Small intestine (tissue), 7 donors: ENCODE data around the gene PTPN22. TPM values are rescaled to one million over a fixed set of nuclear protein-coding genes. Genes with fewer than 3 reads are reported as not detected.

Source experiments
- DNase-seq, 2 donors: peaks; one replicate each; pipeline versions ENCODE4 v3.0.0 to v3.0.0-alpha.2; 2013
- FAIRE-seq: peaks from 2 replicates; lab custom pipeline; 2012; peaks lifted over from hg19 to GRCh38; lab: Jason Lieb, UNC
- H3K27ac ChIP-seq, 3 donors: one replicate each; pipeline ENCODE4 v1.5.1; 2013; ENCODE audit warnings: low read length in 2 of 3, mild to moderate bottlenecking in 2 of 3, control low read depth in 1 of 3, inconsistent platforms in 1 of 3, low read depth in 1 of 3, moderate library complexity in 1 of 3
- H3K27me3 ChIP-seq, 3 donors: one replicate each; pipeline ENCODE4 v1.6.1; 2013; ENCODE audit warnings: low read length in 3 of 3, inconsistent platforms in 1 of 3; ENCODE audit not compliant: control insufficient read depth in 3 of 3, insufficient read depth in 3 of 3
- H3K36me3 ChIP-seq, 3 donors: one replicate each; pipeline ENCODE4 v1.6.1; 2013; ENCODE audit warnings: low read length in 3 of 3, inconsistent platforms in 1 of 3, low read depth in 1 of 3, mild to moderate bottlenecking in 1 of 3, moderate library complexity in 1 of 3; ENCODE audit not compliant: control insufficient read depth in 3 of 3, insufficient read depth in 2 of 3
- H3K4me1 ChIP-seq, 3 donors: one replicate each; pipeline ENCODE4 v1.6.1; 2013; ENCODE audit warnings: low read length in 2 of 3, inconsistent platforms in 1 of 3, low read depth in 1 of 3, mild to moderate bottlenecking in 1 of 3, moderate library complexity in 1 of 3; ENCODE audit not compliant: control insufficient read depth in 3 of 3, insufficient read depth in 2 of 3
- H3K4me3 ChIP-seq, 3 donors: one replicate each; pipeline ENCODE4 v1.5.1; 2013; ENCODE audit warnings: low read length in 3 of 3, control low read depth in 1 of 3, inconsistent platforms in 1 of 3, low read depth in 1 of 3, mild to moderate bottlenecking in 1 of 3, moderate library complexity in 1 of 3
- H3K9me3 ChIP-seq, 2 donors: one replicate each; pipeline ENCODE4 v1.6.1; 2013; ENCODE audit warnings: low read depth in 1 of 2, low read length in 1 of 2; ENCODE audit not compliant: control insufficient read depth in 2 of 2, insufficient read depth in 1 of 2
- WGBS, 3 donors: extraction: QIAGEN DNeasy Blood & Tissue Kit; methylation state at CpG; one replicate each; pipeline ENCODE4 v1.1.7; 2013; 5-methylcytosine and 5-hydroxymethylcytosine counted together
- polyA plus RNA-seq, 4 donors: library from polyadenylated mRNA; stranded (reverse) in 3 of 4; unstranded in 1 of 4; fragments of 200-250 nt in 3 of 4; fragments of 120-200 nt in 1 of 4; gene quantifications; one replicate each; pipeline versions ENCODE4 v1.2.1 to v1.2.3, GENCODE V29; 2013
- donor health status: healthy with polysubstance abuse.
- donor health status: control.
- donor health status: control.
- donor health status: Bipolar disorder and iron deficiency.
- donor health status: healthy.

Gene PTPN22
- polyA plus RNA-seq, 4 donors: 2.0 to 20.1 (median 8.4) TPM

- DNase-seq: no peak
- H3K4me3 ChIP-seq: peak overlapping the region; percentile 60 to 83 (median 80)
- no peaks in the 10 kb centered on the region for H3K9me3 ChIP-seq
- FAIRE-seq: no peak
- peak overlapping the region in 2 of 3 donors; percentile 86 to 92 for H3K27ac ChIP-seq
- 0 to 1% (median 0%) methylated on average over 17 of the region's 17 CpGs for WGBS, 3 donors
- peaks cover 11 to 37% (median 23%) of the 10 kb centered on the region in 3 donors for H3K4me1 ChIP-seq
- H3K36me3 ChIP-seq: peaks cover 0 to 15% (median 2%) of the 10 kb centered on the region in 3 donors
- H3K27me3 ChIP-seq: no peaks in the 10 kb centered on the region
Measured at GRCh38 chr1:113905435-113905861, 33.9 kb upstream of the PTPN22 start.

GRCh38 chr1:113904674-113905434 lies 33.3 kb upstream of the PTPN22 start, which contains the start of the genes AP4B1 and DCLRE1B:
Gene AP4B1, minus strand, starts transcription at chr1:113904799. Its CDS starts 82 bp downstream, at chr1:113904717.
Gene DCLRE1B, plus strand, starts transcription at chr1:113905326. Its CDS starts 261 bp downstream, at chr1:113905587.
- FAIRE-seq: no peak
- Histone ChIP-seq H3K4me3 (peak within 1 kb of the TSS; percentile 60 to 83 (median 80)), H3K27ac (peak within 1 kb of the TSS; percentile 86 to 92 (median 91)), H3K4me1 (peaks cover 15 to 43% (median 28%) of the 10 kb centered on the region in 3 donors), H3K9me3 (no peaks in the 10 kb centered on the region), H3K36me3 (peaks cover 0 to 16% (median 7%) of the 10 kb centered on the region in 3 donors), H3K27me3 (no peaks in the 10 kb centered on the region)
- WGBS, 3 donors: 0 to 1% (median 0%) methylated on average over 59 to 67 of the region's 67 CpGs
- peak; percentile 100 for DNase-seq

- 0 to 1% (median 0%) methylated on average over 11 of the region's 11 CpGs for WGBS, 3 donors
- peaks cover 17 to 48% (median 30%) of the 10 kb centered on the region in 3 donors for H3K4me1 ChIP-seq
- FAIRE-seq: no peak
- no peaks in the 10 kb centered on the region for H3K9me3 ChIP-seq
- H3K27ac ChIP-seq: peak overlapping the region; percentile 86 to 92 (median 91)
- no peak for DNase-seq
- peak overlapping the region; percentile 13 to 80 (median 60) for H3K4me3 ChIP-seq
- peaks cover 0 to 18% (median 10%) of the 10 kb centered on the region in 3 donors for H3K36me3 ChIP-seq
- H3K27me3 ChIP-seq: no peaks in the 10 kb centered on the region
Measured at GRCh38 chr1:113904293-113904673, 32.8 kb upstream of the PTPN22 start.

DNA sequence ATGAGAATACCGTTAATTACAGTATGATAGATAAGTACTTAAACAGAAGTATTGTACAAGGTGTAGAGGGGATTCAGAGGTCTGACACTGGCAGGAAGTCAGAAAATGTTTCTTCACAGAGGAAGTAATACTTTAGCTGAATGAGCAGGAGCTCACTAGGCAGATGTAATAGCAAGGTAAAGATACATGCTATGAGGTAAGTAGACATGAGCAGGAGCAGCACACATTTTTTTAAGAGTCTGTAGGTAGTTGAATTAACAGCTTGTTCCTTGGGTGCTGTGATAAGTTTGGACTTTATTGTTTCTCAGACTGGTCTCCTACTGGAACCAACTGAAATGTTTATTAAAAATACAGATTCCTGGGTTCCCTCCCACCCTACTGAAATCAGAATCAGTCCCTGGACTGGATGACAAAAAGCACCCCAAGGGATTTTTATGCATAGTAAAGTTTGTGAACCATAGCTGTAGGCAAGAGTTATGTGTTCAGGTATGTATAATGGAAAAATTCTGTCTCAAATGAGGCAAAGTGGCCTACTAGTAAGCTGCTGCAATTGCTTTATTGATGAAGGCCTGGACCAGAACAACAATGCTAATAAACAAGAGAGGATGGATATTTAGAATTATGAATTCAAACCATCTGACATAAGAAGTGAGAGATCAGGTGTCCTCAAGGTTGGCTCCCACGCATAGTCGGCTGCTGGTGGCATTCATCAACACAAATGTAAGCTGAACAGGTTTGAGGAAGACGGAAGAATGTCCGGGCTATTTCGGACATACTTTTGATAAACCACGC lies 32.2 kb upstream of the PTPN22 start:
- 4 to 12% (median 4%) methylated on average over 7 of the region's 7 CpGs for WGBS, 3 donors
- H3K27ac ChIP-seq: peak overlapping the region; percentile 86 to 92 (median 91)
- H3K27me3 ChIP-seq: no peaks in the 10 kb centered on the region
- DNase-seq (no peak), FAIRE-seq (no peak)
- H3K36me3 ChIP-seq: peaks cover 0 to 16% (median 10%) of the 10 kb centered on the region in 3 donors
- H3K4me1 ChIP-seq: peaks cover 17 to 50% (median 34%) of the 10 kb centered on the region in 3 donors
- H3K4me3 ChIP-seq: peak overlapping the region; percentile 29 to 80 (median 60)
- no peaks in the 10 kb centered on the region for H3K9me3 ChIP-seq

DNA sequence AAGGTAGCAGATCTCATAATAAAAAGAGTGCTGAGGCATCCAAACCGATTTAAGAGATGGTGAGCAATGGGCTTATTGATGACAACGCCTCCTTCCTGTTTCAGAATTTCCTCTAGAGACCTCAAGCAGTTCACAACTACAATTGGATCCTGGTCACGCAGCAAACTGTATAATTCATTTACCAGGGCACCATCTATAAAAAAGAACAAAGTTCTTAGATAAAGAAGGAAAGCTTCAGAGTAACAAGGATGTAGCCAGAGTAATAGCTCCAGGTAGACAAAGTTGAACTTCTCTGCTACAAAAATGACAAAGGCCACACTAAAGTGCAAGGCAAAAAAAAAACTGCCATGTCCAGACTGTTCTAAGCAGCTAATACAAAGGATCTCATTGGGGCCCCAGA lies 29.7 kb upstream of the PTPN22 start:
- no peak overlapping the region for H3K4me3 ChIP-seq
- peaks cover 17 to 50% (median 31%) of the 10 kb centered on the region in 3 donors for H3K4me1 ChIP-seq
- DNase-seq (peak; percentile 74 to 91), FAIRE-seq (no peak)
- H3K36me3 ChIP-seq: peaks cover 8 to 18% (median 10%) of the 10 kb centered on the region in 3 donors
- H3K9me3 ChIP-seq: no peaks in the 10 kb centered on the region
- 6 to 59% (median 24%) methylated on average over 3 of the region's 3 CpGs for WGBS, 3 donors
- H3K27me3 ChIP-seq: no peaks in the 10 kb centered on the region
- H3K27ac ChIP-seq: peak overlapping the region; percentile 52 to 62 (median 60)

DNA sequence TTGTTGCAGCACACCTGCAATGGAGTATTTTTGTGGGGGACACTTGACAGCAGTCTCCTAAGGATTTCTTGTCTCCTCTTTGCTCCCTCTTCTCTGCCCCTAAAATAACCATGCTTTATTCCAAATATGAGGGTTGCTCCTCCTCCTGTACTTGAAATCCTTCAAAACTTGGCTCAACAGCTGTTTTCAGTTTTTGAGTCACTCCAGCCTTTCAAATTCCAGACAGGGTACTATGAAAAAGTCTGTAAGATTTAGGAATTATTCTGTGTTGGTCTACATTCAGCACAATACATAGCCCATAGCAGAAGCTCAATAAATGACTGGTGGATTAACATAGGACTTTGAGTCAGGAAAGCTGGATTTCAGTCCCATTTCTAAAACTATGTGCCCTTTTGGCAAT lies 27.6 kb upstream of the PTPN22 start:
- DNase-seq (no peak), FAIRE-seq (no peak)
- peaks cover 20 to 48% (median 31%) of the 10 kb centered on the region in 3 donors for H3K4me1 ChIP-seq
- no peak overlapping the region for H3K4me3 ChIP-seq
- no peak overlapping the region for H3K27ac ChIP-seq
- H3K36me3 ChIP-seq: peaks cover 14 to 25% (median 15%) of the 10 kb centered on the region in 3 donors
- no peaks in the 10 kb centered on the region for H3K9me3 ChIP-seq
- no peaks in the 10 kb centered on the region for H3K27me3 ChIP-seq

DNA sequence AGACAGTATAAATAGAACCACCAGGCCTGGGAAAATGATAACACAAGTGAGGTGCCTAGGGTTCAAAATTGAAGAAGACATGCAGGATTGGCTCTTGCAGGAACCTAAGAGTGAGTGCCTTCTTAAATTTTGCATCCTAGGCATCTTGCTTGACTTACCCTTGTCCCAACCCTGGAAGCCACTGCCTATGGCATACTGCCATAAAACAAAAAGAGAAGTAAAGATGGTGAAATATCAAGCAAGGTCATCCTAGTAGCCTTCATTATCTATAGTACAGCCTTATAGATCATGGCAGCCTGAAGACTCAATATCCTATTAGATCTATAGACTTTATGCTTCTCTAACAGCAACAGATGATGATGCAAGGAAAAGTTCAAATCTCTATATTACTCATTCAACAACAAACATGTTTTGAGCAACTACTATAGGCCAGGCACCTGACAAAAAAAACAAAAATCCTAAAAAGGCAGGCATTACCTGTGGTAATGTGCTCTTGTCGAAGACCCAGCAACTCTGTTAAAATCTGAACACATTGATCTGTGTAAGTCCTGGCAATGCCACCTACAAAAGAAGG lies 26.8 kb upstream of the PTPN22 start:
- DNase-seq (no peak), FAIRE-seq (no peak)
- Histone ChIP-seq H3K4me1 (peaks cover 18 to 40% (median 25%) of the 10 kb centered on the region in 3 donors), H3K27ac (no peak overlapping the region), H3K27me3 (no peaks in the 10 kb centered on the region), H3K36me3 (peaks cover 14 to 29% (median 15%) of the 10 kb centered on the region in 3 donors), H3K9me3 (no peaks in the 10 kb centered on the region), H3K4me3 (no peak overlapping the region)
- 92 to 100% (median 95%) methylated on average over 1 of the region's 1 CpG for WGBS, 3 donors

DNA sequence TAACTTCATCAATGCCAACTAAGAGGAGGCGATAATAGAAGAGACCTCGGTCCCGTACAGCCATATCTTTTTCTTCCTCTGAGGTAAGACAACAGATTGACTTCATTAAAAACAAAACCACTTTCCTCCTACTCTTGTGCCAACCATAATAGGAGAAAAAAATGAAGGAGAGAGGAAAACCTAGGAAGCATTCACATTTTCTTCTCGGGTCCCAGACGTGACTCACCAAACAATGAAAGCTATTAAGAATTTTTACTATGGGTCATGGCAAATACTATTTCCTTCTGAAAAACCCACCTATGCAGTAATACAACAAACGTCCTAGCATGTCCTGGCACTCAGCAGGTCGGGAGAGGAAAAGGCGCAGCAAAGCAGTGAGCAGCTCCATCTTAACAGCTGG lies 24.4 kb upstream of the PTPN22 start:
- WGBS, 3 donors: 94 to 96% (median 94%) methylated on average over 8 of the region's 8 CpGs
- H3K4me3 ChIP-seq: no peak overlapping the region
- H3K36me3 ChIP-seq: peaks cover 13 to 26% (median 14%) of the 10 kb centered on the region in 3 donors
- no peak overlapping the region for H3K27ac ChIP-seq
- FAIRE-seq: no peak
- no peaks in the 10 kb centered on the region for H3K9me3 ChIP-seq
- H3K27me3 ChIP-seq: no peaks in the 10 kb centered on the region
- DNase-seq: no peak
- H3K4me1 ChIP-seq: peaks cover 12 to 23% (median 13%) of the 10 kb centered on the region in 3 donors
